HepG2 (cell line): ENCODE measurements around the gene CDK9. TPM values are rescaled to one million over a fixed set of nuclear protein-coding genes. Genes with fewer than 3 reads are reported as not detected.

ENCODE experiments used
- ELF3 ChIP-seq: IDR thresholded peaks from 2 replicates; pipeline ENCODE4 v1.6.1; 2016; ENCODE audit warnings: missing genetic modification reagents, missing compliant biosample characterization
- ESRRA ChIP-seq: sonication (generic); formaldehyde crosslinking; IDR thresholded peaks from 2 replicates; pipeline ENCODE4 v1.5.1; 2020; ENCODE audit warnings: mild to moderate bottlenecking, low read depth, missing genetic modification reagents
- IKZF1 ChIP-seq: fragments of 450-650 bp; IDR thresholded peaks from 2 replicates; pipeline ENCODE4 v1.7.1; 2016
- IRX3 ChIP-seq: sonication (generic); formaldehyde crosslinking; IDR thresholded peaks from 2 replicates; pipeline ENCODE4 v1.8.1; 2023; ENCODE audit warnings: mild to moderate bottlenecking, low read depth, missing genetic modification reagents, borderline replicate concordance
- JDP2 ChIP-seq: sonication (generic); formaldehyde crosslinking; IDR thresholded peaks from 2 replicates; pipeline ENCODE4 v1.8.1; 2022; ENCODE audit warnings: missing genetic modification reagents, borderline replicate concordance
- MED1 ChIP-seq: sonication (generic); formaldehyde crosslinking; IDR thresholded peaks from 2 replicates; pipeline ENCODE4 v1.4.0; 2020; ENCODE audit warnings: missing genetic modification reagents
- NONO ChIP-seq, 2 experiments: fragments of 450-650 bp in 1 of 2; sonication (generic) in 1 of 2; formaldehyde crosslinking in 1 of 2; IDR thresholded peaks in 1 of 2; conservative IDR thresholded peaks in 1 of 2; 2 replicates each; pipeline versions ENCODE4 v1.6.1 to v1.8.0; 2017 to 2022; ENCODE audit warnings: mild to moderate bottlenecking in 1 of 2, missing genetic modification reagents in 1 of 2, moderate library complexity in 1 of 2
- PRDM10 ChIP-seq: sonication (generic); formaldehyde crosslinking; IDR thresholded peaks from 2 replicates; pipeline ENCODE4 v1.4.0; 2020; ENCODE audit warnings: low read depth, missing genetic modification reagents
- SNAPC2 ChIP-seq: sonication (generic); formaldehyde crosslinking; IDR thresholded peaks from 2 replicates; pipeline ENCODE4 v1.8.1; 2022; ENCODE audit warnings: mild to moderate bottlenecking, missing genetic modification reagents
- SP1 ChIP-seq, 2 experiments: fragments of 450-650 bp in 1 of 2; sonication (generic) in 1 of 2; formaldehyde crosslinking in 1 of 2; IDR thresholded peaks; 2 replicates each; pipeline versions ENCODE4 v1.4.0 to v1.6.1; 2016 to 2020; ENCODE audit warnings: missing genetic modification reagents in 1 of 2
- SPEN ChIP-seq: sonication (generic); formaldehyde crosslinking; IDR thresholded peaks from 2 replicates; pipeline ENCODE4 v1.5.1; 2020; ENCODE audit warnings: low read depth, mild to moderate bottlenecking, missing genetic modification reagents
- SUZ12 ChIP-seq: fragments of 150-350 bp; IDR thresholded peaks from 2 replicates; pipeline ENCODE4 v1.6.1; 2014; ENCODE audit warnings: low read depth, low read length
- XRCC5 ChIP-seq: fragments of 200-400 bp; formaldehyde crosslinking; optimal IDR thresholded peaks from 2 replicates; pipeline ENCODE3; 2017; ENCODE audit warnings: mild to moderate bottlenecking, low read length
- ZNF263 ChIP-seq: sonication (generic); formaldehyde crosslinking; IDR thresholded peaks from 2 replicates; pipeline ENCODE4 v1.4.0; 2020; ENCODE audit warnings: missing genetic modification reagents
- ZNF274 ChIP-seq: sonication (generic); formaldehyde crosslinking; IDR thresholded peaks from 2 replicates; pipeline ENCODE4 v1.5.1; 2020; ENCODE audit warnings: mild to moderate bottlenecking, missing genetic modification reagents
- ZNF546 ChIP-seq: sonication (generic); formaldehyde crosslinking; conservative IDR thresholded peaks from 2 replicates; pipeline ENCODE4 v1.8.1; 2023; ENCODE audit warnings: mild to moderate bottlenecking, missing genetic modification reagents
- ZNF567 ChIP-seq: sonication (generic); formaldehyde crosslinking; IDR thresholded peaks from 2 replicates; pipeline ENCODE4 v1.8.1; 2023; ENCODE audit warnings: mild to moderate bottlenecking, missing genetic modification reagents, borderline replicate concordance
- ZNF670 ChIP-seq: sonication (generic); formaldehyde crosslinking; IDR thresholded peaks from 2 replicates; pipeline ENCODE4 v1.8.0; 2022; ENCODE audit warnings: mild to moderate bottlenecking, missing genetic modification reagents, borderline replicate concordance
- ZSCAN12 ChIP-seq: sonication (generic); formaldehyde crosslinking; IDR thresholded peaks from 2 replicates; pipeline ENCODE4 v1.9.0; 2021; ENCODE audit warnings: mild to moderate bottlenecking, missing genetic modification reagents
- polyA plus RNA-seq, 8 experiments: library from polyadenylated mRNA; depleted of rRNA in 3 of 8; stranded (reverse) in 7 of 8; unstranded in 1 of 8; fragments of >200 nt; fragmentation: Illumina TruSeq in 4 of 8; extraction: Trizol in 4 of 8; gene quantifications; 2 replicates each; pipeline versions ENCODE4 v1.2.1 to v1.2.3, GENCODE V29; 2011 to 2016; ENCODE audit warnings: low read depth in 4 of 8, missing spikeins in 1 of 8, mixed read lengths in 1 of 8; ENCODE audit not compliant: insufficient read depth in 1 of 8
- total RNA-seq, 5 experiments: library from RNA; depleted of rRNA; stranded (reverse); fragments of >200 nt; fragmentation: Illumina TruSeq; extraction: Trizol; gene quantifications; 2 replicates each; pipeline ENCODE4 v1.2.3, GENCODE V29; 2016; ENCODE audit warnings: low read depth in 1 of 5

The CDK9 gene
- total and polyA plus RNA-seq, 2 of the 13 experiments (the other 11 are each of a cell fraction or from before 2014, with no cell fraction given): 16.8 to 21.5 TPM

DNA sequence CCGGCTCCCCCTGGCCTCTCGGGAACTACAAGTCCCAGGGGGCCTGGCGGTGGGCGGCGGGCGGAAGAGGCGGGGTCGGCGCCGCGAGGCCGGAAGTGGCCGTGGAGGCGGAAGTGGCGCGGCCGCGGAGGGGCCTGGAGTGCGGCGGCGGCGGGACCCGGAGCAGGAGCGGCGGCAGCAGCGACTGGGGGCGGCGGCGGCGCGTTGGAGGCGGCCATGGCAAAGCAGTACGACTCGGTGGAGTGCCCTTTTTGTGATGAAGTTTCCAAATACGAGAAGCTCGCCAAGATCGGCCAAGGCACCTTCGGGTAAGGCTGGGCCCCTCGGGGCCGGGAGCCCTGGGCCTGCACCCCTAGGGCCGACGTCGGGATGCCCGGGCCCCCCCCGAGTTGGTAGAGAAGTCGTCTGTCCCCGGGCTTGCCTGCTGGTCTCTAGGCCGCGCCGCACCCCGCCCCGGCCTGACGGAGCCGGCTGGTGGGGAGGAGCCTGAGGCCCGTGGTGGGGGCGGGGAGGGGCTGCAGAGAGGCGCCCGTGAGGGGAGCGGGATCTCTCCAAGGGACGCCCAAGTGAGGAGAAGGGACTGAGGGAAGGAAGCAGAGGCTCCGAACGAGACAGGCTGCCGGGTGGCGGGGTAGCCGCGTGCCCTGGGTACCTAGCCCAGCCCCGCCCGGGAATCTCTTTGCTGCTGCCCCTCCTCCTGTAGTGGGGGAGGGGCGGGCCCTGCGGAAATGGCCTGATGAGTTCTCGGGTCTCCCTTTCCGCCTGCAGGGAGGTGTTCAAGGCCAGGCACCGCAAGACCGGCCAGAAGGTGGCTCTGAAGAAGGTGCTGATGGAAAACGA, at the start of gene CDK9 (continued):
- TF ChIP-seq ZSCAN12 (CRISPR knock-in tag): no peak
- TF ChIP-seq IKZF1: no peak
- peak; percentile 64; the same call in 1 of the 2 replicates for TF ChIP-seq SNAPC2
- no peak for TF ChIP-seq JDP2 (CRISPR knock-in tag)
- peak; percentile 57; the same call in 1 of the 2 replicates for TF ChIP-seq ELF3
- no peak for TF ChIP-seq PRDM10 (CRISPR knock-in tag)
- TF ChIP-seq SP1 (IDR thresholded peaks at IDR 0.05): no peak
- TF ChIP-seq SP1 (CRISPR knock-in tag; IDR thresholded peaks at IDR 0.05): peak; percentile 92
- TF ChIP-seq IRX3: no peak
- TF ChIP-seq ZNF670 (CRISPR knock-in tag): no peak
- TF ChIP-seq ZNF546 (CRISPR knock-in tag): 0 out of 2 replicates have a peak, but pooled peaks have one; percentile 64
- TF ChIP-seq XRCC5: no peak
- TF ChIP-seq SUZ12: peak; percentile 58
- 0 out of 2 replicates have a peak, but pooled peaks have one; percentile 9 for TF ChIP-seq MED1
- 0 out of 2 replicates have a peak, but pooled peaks have one; percentile 72 for TF ChIP-seq ZNF567
- peak; percentile 68 for TF ChIP-seq ZNF263 (CRISPR knock-in tag)
- TF ChIP-seq ZNF274 (CRISPR knock-in tag): peak; percentile 55; the same call in 1 of the 2 replicates
- TF ChIP-seq SPEN (CRISPR knock-in tag): peak; percentile 63
- no peak for TF ChIP-seq NONO (IDR thresholded peaks at IDR 0.05)
- TF ChIP-seq NONO (CRISPR knock-in tag; conservative IDR thresholded peaks at IDR 0.05): 0 out of 2 replicates have a peak, but pooled peaks have one; percentile 21
- no peak for TF ChIP-seq ESRRA (CRISPR knock-in tag)
